ENCODE results near the gene PTGES3L. TPM values are rescaled to one million over a fixed set of nuclear protein-coding genes. Genes with fewer than 3 reads are reported as not detected.

The PTGES3L gene
- total and polyA plus RNA-seq, 2 of the 13 experiments (the other 11 are each of a cell fraction or from before 2014, with no cell fraction given), result 1.2 to 2.9 TPM

DNA sequence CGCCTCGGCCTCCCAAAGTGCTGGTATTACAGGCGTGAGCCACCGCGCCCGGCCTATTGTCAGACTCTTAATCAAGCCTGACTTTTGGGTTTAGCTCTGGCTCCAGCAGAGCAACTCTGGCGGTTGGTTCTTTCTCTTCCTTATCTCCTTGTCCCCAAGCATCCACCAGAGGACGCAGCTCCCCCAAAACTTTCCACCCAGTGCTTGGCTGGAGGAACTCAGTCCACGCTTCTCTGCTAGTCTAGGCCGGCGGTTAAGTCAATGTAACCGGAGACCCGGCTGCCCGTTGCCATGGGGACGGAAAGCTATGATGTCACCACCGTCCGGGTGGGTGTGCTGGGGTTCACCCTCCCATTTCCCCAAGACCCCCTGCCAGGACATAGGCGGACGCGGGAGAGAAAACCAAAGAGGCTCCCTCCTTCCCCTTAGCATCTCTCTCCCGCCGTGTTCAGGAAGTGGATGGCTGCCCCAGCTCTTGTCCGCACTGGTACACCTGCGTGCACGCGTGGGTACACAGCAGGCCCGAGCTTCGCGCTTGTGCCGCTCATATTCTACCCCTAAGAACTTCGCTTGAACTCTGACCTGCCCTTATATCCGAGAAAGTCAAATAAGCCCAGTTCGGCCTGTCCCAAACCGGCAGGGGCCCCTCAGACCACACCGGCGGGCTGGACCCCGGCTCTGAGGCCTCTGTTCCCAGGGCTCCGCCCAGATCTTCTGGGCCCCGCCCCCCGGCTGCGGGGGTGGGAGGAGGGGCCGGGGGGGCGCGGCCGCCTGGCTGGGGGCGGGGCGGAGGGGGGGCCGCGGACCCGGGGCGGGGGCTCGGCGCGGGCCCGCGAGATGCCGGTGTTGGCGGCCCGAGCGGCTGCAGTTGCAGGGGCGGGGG is 44.8 kb upstream of the PTGES3L start, which contains the start of gene RND2 (continued):
- TF ChIP-seq TCF7L2 (IDR thresholded peaks at IDR 0.05; ENCODE audit: low read depth, low read length), result no peak
- peak; percentile 82 for TF ChIP-seq CBX5 (CRISPR knock-in tag; IDR thresholded peaks at IDR 0.05; ENCODE audit: borderline replicate concordance)
- TF ChIP-seq ZNF124 (CRISPR knock-in tag; IDR thresholded peaks at IDR 0.05), result peak; percentile 44; the same call in 1 of the 2 replicates
- TF ChIP-seq, protein P1, sequence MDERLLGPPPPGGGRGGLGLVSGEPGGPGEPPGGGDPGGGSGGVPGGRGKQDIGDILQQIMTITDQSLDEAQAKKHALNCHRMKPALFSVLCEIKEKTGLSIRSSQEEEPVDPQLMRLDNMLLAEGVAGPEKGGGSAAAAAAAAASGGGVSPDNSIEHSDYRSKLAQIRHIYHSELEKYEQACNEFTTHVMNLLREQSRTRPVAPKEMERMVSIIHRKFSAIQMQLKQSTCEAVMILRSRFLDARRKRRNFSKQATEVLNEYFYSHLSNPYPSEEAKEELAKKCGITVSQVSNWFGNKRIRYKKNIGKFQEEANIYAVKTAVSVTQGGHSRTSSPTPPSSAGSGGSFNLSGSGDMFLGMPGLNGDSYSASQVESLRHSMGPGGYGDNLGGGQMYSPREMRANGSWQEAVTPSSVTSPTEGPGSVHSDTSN (CRISPR knock-in tag; IDR thresholded peaks at IDR 0.05), result no peak
- peak; percentile 55; the same call in 1 of the 2 replicates for TF ChIP-seq ZNF839 (CRISPR knock-in tag; IDR thresholded peaks at IDR 0.05; ENCODE audit: borderline replicate concordance)
- TF ChIP-seq, protein P2, sequence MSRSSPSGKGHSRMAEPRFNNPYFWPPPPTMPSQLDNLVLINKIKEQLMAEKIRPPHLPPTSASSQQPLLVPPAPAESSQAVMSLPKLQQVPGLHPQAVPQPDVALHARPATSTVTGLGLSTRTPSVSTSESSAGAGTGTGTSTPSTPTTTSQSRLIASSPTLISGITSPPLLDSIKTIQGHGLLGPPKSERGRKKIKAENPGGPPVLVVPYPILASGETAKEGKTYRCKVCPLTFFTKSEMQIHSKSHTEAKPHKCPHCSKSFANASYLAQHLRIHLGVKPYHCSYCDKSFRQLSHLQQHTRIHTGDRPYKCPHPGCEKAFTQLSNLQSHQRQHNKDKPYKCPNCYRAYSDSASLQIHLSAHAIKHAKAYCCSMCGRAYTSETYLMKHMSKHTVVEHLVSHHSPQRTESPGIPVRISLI (CRISPR knock-in tag; IDR thresholded peaks at IDR 0.05; ENCODE audit: borderline replicate concordance), result peak; percentile 52; the same call in 1 of the 2 replicates
- TF ChIP-seq, protein P3, sequence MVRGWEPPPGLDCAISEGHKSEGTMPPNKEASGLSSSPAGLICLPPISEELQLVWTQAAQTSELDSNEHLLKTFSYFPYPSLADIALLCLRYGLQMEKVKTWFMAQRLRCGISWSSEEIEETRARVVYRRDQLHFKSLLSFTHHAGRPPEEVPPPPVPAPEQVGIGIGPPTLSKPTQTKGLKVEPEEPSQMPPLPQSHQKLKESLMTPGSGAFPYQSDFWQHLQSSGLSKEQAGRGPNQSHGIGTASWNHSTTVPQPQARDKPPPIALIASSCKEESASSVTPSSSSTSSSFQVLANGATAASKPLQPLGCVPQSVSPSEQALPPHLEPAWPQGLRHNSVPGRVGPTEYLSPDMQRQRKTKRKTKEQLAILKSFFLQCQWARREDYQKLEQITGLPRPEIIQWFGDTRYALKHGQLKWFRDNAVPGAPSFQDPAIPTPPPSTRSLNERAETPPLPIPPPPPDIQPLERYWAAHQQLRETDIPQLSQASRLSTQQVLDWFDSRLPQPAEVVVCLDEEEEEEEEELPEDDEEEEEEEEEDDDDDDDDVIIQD (CRISPR knock-in tag; IDR thresholded peaks at IDR 0.05; ENCODE audit: low read depth), result peak; percentile 66
- TF ChIP-seq SMARCE1 (IDR thresholded peaks at IDR 0.05; ENCODE audit: borderline replicate concordance), result no peak
- TF ChIP-seq ZKSCAN5 (CRISPR knock-in tag; IDR thresholded peaks at IDR 0.05), result no peak
- TF ChIP-seq, protein P4, sequence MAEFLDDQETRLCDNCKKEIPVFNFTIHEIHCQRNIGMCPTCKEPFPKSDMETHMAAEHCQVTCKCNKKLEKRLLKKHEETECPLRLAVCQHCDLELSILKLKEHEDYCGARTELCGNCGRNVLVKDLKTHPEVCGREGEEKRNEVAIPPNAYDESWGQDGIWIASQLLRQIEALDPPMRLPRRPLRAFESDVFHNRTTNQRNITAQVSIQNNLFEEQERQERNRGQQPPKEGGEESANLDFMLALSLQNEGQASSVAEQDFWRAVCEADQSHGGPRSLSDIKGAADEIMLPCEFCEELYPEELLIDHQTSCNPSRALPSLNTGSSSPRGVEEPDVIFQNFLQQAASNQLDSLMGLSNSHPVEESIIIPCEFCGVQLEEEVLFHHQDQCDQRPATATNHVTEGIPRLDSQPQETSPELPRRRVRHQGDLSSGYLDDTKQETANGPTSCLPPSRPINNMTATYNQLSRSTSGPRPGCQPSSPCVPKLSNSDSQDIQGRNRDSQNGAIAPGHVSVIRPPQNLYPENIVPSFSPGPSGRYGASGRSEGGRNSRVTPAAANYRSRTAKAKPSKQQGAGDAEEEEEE (CRISPR knock-in tag; IDR thresholded peaks at IDR 0.05; ENCODE audit: borderline replicate concordance), result peak; percentile 55; the same call in 1 of the 2 replicates
- no peak for TF ChIP-seq SATB2 (CRISPR knock-in tag; IDR thresholded peaks at IDR 0.05)
- no peak for TF ChIP-seq ZNF563 (CRISPR knock-in tag; IDR thresholded peaks at IDR 0.05)
- TF ChIP-seq, protein P5, sequence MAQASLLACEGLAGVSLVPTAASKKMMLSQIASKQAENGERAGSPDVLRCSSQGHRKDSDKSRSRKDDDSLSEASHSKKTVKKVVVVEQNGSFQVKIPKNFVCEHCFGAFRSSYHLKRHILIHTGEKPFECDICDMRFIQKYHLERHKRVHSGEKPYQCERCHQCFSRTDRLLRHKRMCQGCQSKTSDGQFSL (CRISPR knock-in tag; IDR thresholded peaks at IDR 0.05), result peak; percentile 47; the same call in 1 of the 2 replicates
- TF ChIP-seq DMAP1 (CRISPR knock-in tag; IDR thresholded peaks at IDR 0.05), result peak; percentile 65; the same call in 1 of the 2 replicates
- TF ChIP-seq, protein P6, sequence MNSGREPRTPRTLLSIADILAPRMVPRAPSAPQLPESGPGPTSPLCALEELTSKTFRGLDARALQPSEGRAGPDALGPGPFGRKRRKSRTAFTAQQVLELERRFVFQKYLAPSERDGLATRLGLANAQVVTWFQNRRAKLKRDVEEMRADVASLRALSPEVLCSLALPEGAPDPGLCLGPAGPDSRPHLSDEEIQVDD (CRISPR knock-in tag; IDR thresholded peaks at IDR 0.05; ENCODE audit: borderline replicate concordance), result no peak
- TF ChIP-seq ZEB1 (IDR thresholded peaks at IDR 0.05; ENCODE audit: insufficient replicate concordance, low read depth), result no peak
- no peak for TF ChIP-seq ZNF577 (CRISPR knock-in tag; IDR thresholded peaks at IDR 0.05; ENCODE audit: borderline replicate concordance, low read depth)
- TF ChIP-seq JUNB (CRISPR knock-in tag; IDR thresholded peaks at IDR 0.05; ENCODE audit: borderline replicate concordance), result no peak
- TF ChIP-seq, protein P7, sequence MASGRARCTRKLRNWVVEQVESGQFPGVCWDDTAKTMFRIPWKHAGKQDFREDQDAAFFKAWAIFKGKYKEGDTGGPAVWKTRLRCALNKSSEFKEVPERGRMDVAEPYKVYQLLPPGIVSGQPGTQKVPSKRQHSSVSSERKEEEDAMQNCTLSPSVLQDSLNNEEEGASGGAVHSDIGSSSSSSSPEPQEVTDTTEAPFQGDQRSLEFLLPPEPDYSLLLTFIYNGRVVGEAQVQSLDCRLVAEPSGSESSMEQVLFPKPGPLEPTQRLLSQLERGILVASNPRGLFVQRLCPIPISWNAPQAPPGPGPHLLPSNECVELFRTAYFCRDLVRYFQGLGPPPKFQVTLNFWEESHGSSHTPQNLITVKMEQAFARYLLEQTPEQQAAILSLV (CRISPR knock-in tag; IDR thresholded peaks at IDR 0.05; ENCODE audit: borderline replicate concordance), result 0 out of 2 replicates have a peak, but pooled peaks have one; percentile 44
- no peak for TF ChIP-seq ZBTB3 (CRISPR knock-in tag; IDR thresholded peaks at IDR 0.05; ENCODE audit: borderline replicate concordance, low read depth)
- TF ChIP-seq ZNF263 (CRISPR knock-in tag; IDR thresholded peaks at IDR 0.05), result 0 out of 2 replicates have a peak, but pooled peaks have one; percentile 20

Measured in HepG2 (cell line).